ENCODE measurements around the gene IRF2.

IRF2 gene

GRCh38 chr4:184368290-184368689 is 106.1 kb downstream of the IRF2 start:
- Histone ChIP-seq H3K23ac (ENCODE audit: low read length) (no peak overlapping the region), H4K12ac (ENCODE audit: low read depth, low read length) (no peak overlapping the region), H2BK120ac (ENCODE audit: insufficient read depth, low read length, poor library complexity) (no peak overlapping the region), H4K8ac (ENCODE audit: low read depth, low read length) (no peak overlapping the region), H3K9me3 (ENCODE audit: insufficient read depth, low read depth, low read length) (no peaks in the 10 kb centered on the region), H3K36me3 (ENCODE audit: control insufficient read depth in 1 of 2, insufficient read depth in 2 of 2, low read length in 2 of 2) (no peaks in the 10 kb centered on the region), H3K27ac (ENCODE audit: low read depth, low read length) (no peak overlapping the region), H2AK5ac (ENCODE audit: low read length) (no peak overlapping the region), H3K9ac (ENCODE audit: low read length) (no peak overlapping the region), H3K4me3 (ENCODE audit: low read depth, low read length) (no peak overlapping the region), H2AFZ (ENCODE audit: insufficient read depth, low read length, poor library complexity) (no peak overlapping the region), H3K79me2 (ENCODE audit: control insufficient read depth, insufficient read depth, low read length, poor library complexity) (no peaks in the 10 kb centered on the region), H3K4ac (ENCODE audit: low read depth, low read length) (no peak overlapping the region), H3K79me1 (ENCODE audit: low read length) (no peaks in the 10 kb centered on the region), H3K14ac (ENCODE audit: low read length) (no peak overlapping the region), H4K91ac (ENCODE audit: low read depth, low read length) (no peak overlapping the region), H3K27me3 (ENCODE audit: insufficient read depth, low read length) (no peaks in the 10 kb centered on the region), H2BK5ac (ENCODE audit: low read depth, low read length, poor library complexity) (no peak overlapping the region), H3K4me2 (ENCODE audit: low read length) (no peak overlapping the region), H3K4me1 (ENCODE audit: control insufficient read depth in 1 of 2, insufficient read depth in 2 of 2, low read length in 2 of 2) (no peaks in the 10 kb centered on the region), H2BK12ac (ENCODE audit: low read length) (no peak overlapping the region), H3K18ac (ENCODE audit: low read length) (no peak overlapping the region)
- no CpG with 5 or more reads among the region's 3 CpGs for WGBS (ENCODE audit: extremely low coverage, insufficient coverage, insufficient read length)
- DNase-seq: no peak

DNA sequence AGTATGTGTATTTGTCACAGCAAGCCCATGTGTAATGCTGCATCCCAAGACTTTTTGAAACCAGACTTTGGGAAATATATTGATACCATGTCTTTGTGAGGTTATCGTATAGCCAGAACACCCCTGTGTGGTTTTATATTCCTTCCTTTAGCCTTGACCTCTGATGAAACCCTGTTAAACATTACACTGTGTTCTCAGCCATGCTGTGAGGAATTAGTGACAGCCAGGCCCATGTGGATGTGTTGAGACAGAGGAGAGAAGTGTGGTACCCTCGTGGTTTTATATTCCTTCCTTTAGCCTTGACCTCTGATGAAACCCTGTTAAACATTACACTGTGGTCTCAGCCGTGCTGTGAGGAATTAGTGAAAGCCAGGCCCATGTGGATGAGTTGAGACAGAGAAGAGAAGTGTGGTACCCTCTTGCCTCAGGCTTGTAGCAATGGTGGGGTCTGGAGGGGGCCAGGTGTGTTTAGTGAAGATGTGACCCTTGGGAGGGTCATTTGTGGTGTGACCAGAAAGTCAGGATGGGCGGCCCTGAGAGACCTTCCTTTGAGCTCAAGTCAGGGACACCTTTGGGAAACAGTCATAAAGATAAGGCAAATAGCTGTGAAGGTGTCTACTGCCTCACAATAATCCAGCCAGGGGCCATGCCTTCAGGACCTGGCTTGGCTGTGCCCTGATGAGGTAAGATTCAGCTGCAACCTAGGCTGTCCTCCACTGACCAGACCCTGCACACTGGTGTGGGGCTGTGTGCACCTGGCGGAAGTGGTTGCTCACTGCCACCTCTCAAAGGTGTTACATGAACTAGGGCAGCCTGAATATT is 110.0 kb downstream of the IRF2 start:
- Histone ChIP-seq H3K27ac (ENCODE audit: low read depth, low read length) (no peak overlapping the region), H3K18ac (ENCODE audit: low read length) (no peak overlapping the region), H3K4me3 (ENCODE audit: low read depth, low read length) (no peak overlapping the region), H2AFZ (ENCODE audit: insufficient read depth, low read length, poor library complexity) (no peak overlapping the region), H4K8ac (ENCODE audit: low read depth, low read length) (no peak overlapping the region), H2AK5ac (ENCODE audit: low read length) (no peak overlapping the region), H4K12ac (ENCODE audit: low read depth, low read length) (no peak overlapping the region), H2BK120ac (ENCODE audit: insufficient read depth, low read length, poor library complexity) (no peak overlapping the region), H3K4me2 (ENCODE audit: low read length) (no peak overlapping the region), H2BK12ac (ENCODE audit: low read length) (no peak overlapping the region), H3K9ac (ENCODE audit: low read length) (no peak overlapping the region), H3K4ac (ENCODE audit: low read depth, low read length) (no peak overlapping the region), H3K79me2 (ENCODE audit: control insufficient read depth, insufficient read depth, low read length, poor library complexity) (no peaks in the 10 kb centered on the region), H3K4me1 (ENCODE audit: control insufficient read depth in 1 of 2, insufficient read depth in 2 of 2, low read length in 2 of 2) (no peaks in the 10 kb centered on the region), H3K9me3 (ENCODE audit: insufficient read depth, low read depth, low read length) (no peaks in the 10 kb centered on the region), H3K27me3 (ENCODE audit: insufficient read depth, low read length) (no peaks in the 10 kb centered on the region), H3K79me1 (ENCODE audit: low read length) (no peaks in the 10 kb centered on the region), H4K91ac (ENCODE audit: low read depth, low read length) (no peak overlapping the region), H3K36me3 (ENCODE audit: control insufficient read depth in 1 of 2, insufficient read depth in 2 of 2, low read length in 2 of 2) (no peaks in the 10 kb centered on the region), H3K14ac (ENCODE audit: low read length) (no peak overlapping the region), H3K23ac (ENCODE audit: low read length) (no peak overlapping the region), H2BK5ac (ENCODE audit: low read depth, low read length, poor library complexity) (no peak overlapping the region)
- no CpG with 5 or more reads among the region's 5 CpGs for WGBS (ENCODE audit: extremely low coverage, insufficient coverage, insufficient read length)
- no peak for DNase-seq

- no peaks in the 10 kb centered on the region for H3K27me3 ChIP-seq (ENCODE audit: insufficient read depth, low read length)
- H3K23ac ChIP-seq (ENCODE audit: low read length): no peak overlapping the region
- no peak overlapping the region for H3K4me3 ChIP-seq (ENCODE audit: low read depth, low read length)
- H4K12ac ChIP-seq (ENCODE audit: low read depth, low read length): no peak overlapping the region
- H2AK5ac ChIP-seq (ENCODE audit: low read length): no peak overlapping the region
- H3K79me2 ChIP-seq (ENCODE audit: control insufficient read depth, insufficient read depth, low read length, poor library complexity): no peaks in the 10 kb centered on the region
- no peak overlapping the region for H2BK12ac ChIP-seq (ENCODE audit: low read length)
- no peak overlapping the region for H4K91ac ChIP-seq (ENCODE audit: low read depth, low read length)
- no peaks in the 10 kb centered on the region for H3K9me3 ChIP-seq (ENCODE audit: insufficient read depth, low read depth, low read length)
- no CpG with 5 or more reads among the region's 6 CpGs for WGBS (ENCODE audit: extremely low coverage, insufficient coverage, insufficient read length)
- DNase-seq: no peak
- H2BK120ac ChIP-seq (ENCODE audit: insufficient read depth, low read length, poor library complexity): no peak overlapping the region
- H3K14ac ChIP-seq (ENCODE audit: low read length): no peak overlapping the region
- H3K4me2 ChIP-seq (ENCODE audit: low read length): no peak overlapping the region
- no peak overlapping the region for H3K18ac ChIP-seq (ENCODE audit: low read length)
- H3K4ac ChIP-seq (ENCODE audit: low read depth, low read length): no peak overlapping the region
- H2BK5ac ChIP-seq (ENCODE audit: low read depth, low read length, poor library complexity): no peak overlapping the region
- no peak overlapping the region for H3K9ac ChIP-seq (ENCODE audit: low read length)
- H3K27ac ChIP-seq (ENCODE audit: low read depth, low read length): no peak overlapping the region
- no peaks in the 10 kb centered on the region for H3K36me3 ChIP-seq (ENCODE audit: control insufficient read depth in 1 of 2, insufficient read depth in 2 of 2, low read length in 2 of 2)
- no peaks in the 10 kb centered on the region for H3K79me1 ChIP-seq (ENCODE audit: low read length)
- H3K4me1 ChIP-seq (ENCODE audit: control insufficient read depth in 1 of 2, insufficient read depth in 2 of 2, low read length in 2 of 2): no peaks in the 10 kb centered on the region
- H2AFZ ChIP-seq (ENCODE audit: insufficient read depth, low read length, poor library complexity): no peak overlapping the region
- H4K8ac ChIP-seq (ENCODE audit: low read depth, low read length): no peak overlapping the region
Observed at GRCh38 chr4:184363258-184363657, 111.1 kb downstream of the IRF2 start.

DNA sequence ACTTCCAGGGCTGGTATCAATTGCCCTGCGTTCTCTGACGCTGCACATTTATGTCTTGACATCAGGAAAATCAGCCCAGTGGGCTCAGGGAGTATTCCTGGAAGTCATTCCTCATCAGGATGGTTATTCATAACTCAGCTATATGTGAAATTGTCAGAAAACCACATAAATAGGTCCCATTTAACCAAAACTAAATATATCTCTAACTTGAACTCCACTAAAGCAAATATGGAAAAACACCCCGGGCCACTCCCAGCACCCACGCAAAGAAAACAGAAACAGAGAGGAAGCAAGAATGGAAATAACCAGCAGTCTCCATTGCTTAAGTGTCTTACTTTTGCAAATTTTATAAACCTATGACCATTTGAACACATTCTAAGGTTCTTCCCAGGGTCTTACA is 112.0 kb downstream of the IRF2 start:
- H4K12ac ChIP-seq (ENCODE audit: low read depth, low read length): no peak overlapping the region
- no peak overlapping the region for H4K8ac ChIP-seq (ENCODE audit: low read depth, low read length)
- no peaks in the 10 kb centered on the region for H3K27me3 ChIP-seq (ENCODE audit: insufficient read depth, low read length)
- no peak overlapping the region for H3K18ac ChIP-seq (ENCODE audit: low read length)
- no peak overlapping the region for H3K4me2 ChIP-seq (ENCODE audit: low read length)
- H3K4ac ChIP-seq (ENCODE audit: low read depth, low read length): no peak overlapping the region
- H3K79me1 ChIP-seq (ENCODE audit: low read length): no peaks in the 10 kb centered on the region
- no peak overlapping the region for H3K4me3 ChIP-seq (ENCODE audit: low read depth, low read length)
- no peaks in the 10 kb centered on the region for H3K9me3 ChIP-seq (ENCODE audit: insufficient read depth, low read depth, low read length)
- H2BK12ac ChIP-seq (ENCODE audit: low read length): no peak overlapping the region
- no peak overlapping the region for H2BK120ac ChIP-seq (ENCODE audit: insufficient read depth, low read length, poor library complexity)
- WGBS (ENCODE audit: extremely low coverage, insufficient coverage, insufficient read length): no CpG with 5 or more reads among the region's 4 CpGs
- H3K79me2 ChIP-seq (ENCODE audit: control insufficient read depth, insufficient read depth, low read length, poor library complexity): no peaks in the 10 kb centered on the region
- H3K23ac ChIP-seq (ENCODE audit: low read length): no peak overlapping the region
- no peak overlapping the region for H4K91ac ChIP-seq (ENCODE audit: low read depth, low read length)
- H3K14ac ChIP-seq (ENCODE audit: low read length): no peak overlapping the region
- DNase-seq: no peak
- H3K36me3 ChIP-seq (ENCODE audit: control insufficient read depth in 1 of 2, insufficient read depth in 2 of 2, low read length in 2 of 2): no peaks in the 10 kb centered on the region
- H3K9ac ChIP-seq (ENCODE audit: low read length): no peak overlapping the region
- no peak overlapping the region for H2AK5ac ChIP-seq (ENCODE audit: low read length)
- H2BK5ac ChIP-seq (ENCODE audit: low read depth, low read length, poor library complexity): no peak overlapping the region
- H3K4me1 ChIP-seq (ENCODE audit: control insufficient read depth in 1 of 2, insufficient read depth in 2 of 2, low read length in 2 of 2): no peaks in the 10 kb centered on the region
- H3K27ac ChIP-seq (ENCODE audit: low read depth, low read length): no peak overlapping the region
- no peak overlapping the region for H2AFZ ChIP-seq (ENCODE audit: insufficient read depth, low read length, poor library complexity)
